Measurements from ENCODE around the gene MYO15B. TPM values are rescaled to one million over a fixed set of nuclear protein-coding genes. Genes with fewer than 3 reads are reported as not detected.

Gene MYO15B
- total and polyA plus RNA-seq, 2 of the 13 experiments (the other 11 are each of a cell fraction or from before 2014, with no cell fraction given), result 2.8 to 8.1 TPM

DNA sequence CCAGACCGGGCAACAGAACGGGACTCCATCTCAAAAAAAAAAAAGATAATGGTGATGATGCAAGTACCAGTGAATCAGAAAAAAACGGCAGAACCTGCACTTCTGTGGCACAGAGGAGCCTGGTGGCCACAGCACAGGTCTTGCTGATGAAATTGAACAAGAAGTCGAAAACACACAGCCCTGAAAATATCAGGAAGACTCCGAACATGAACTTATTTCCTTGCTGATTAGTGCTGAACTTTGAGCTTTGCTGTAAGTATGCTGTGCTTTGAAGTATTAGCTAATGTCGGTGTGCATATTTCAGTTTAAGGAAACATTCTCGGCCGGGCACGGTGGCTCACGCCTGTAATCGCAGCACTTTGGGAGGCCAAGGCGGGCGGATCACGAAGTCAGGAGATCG lies 10.9 kb upstream of the MYO15B start (continued):
- TF ChIP-seq ZNF773 (CRISPR knock-in tag; IDR thresholded peaks at IDR 0.05; ENCODE audit: borderline replicate concordance), result no peak
- no peak; the same call in 1 of the 2 replicates for TF ChIP-seq NR2C2 (CRISPR knock-in tag; IDR thresholded peaks at IDR 0.05; ENCODE audit: borderline replicate concordance)
- TF ChIP-seq, protein P1, sequence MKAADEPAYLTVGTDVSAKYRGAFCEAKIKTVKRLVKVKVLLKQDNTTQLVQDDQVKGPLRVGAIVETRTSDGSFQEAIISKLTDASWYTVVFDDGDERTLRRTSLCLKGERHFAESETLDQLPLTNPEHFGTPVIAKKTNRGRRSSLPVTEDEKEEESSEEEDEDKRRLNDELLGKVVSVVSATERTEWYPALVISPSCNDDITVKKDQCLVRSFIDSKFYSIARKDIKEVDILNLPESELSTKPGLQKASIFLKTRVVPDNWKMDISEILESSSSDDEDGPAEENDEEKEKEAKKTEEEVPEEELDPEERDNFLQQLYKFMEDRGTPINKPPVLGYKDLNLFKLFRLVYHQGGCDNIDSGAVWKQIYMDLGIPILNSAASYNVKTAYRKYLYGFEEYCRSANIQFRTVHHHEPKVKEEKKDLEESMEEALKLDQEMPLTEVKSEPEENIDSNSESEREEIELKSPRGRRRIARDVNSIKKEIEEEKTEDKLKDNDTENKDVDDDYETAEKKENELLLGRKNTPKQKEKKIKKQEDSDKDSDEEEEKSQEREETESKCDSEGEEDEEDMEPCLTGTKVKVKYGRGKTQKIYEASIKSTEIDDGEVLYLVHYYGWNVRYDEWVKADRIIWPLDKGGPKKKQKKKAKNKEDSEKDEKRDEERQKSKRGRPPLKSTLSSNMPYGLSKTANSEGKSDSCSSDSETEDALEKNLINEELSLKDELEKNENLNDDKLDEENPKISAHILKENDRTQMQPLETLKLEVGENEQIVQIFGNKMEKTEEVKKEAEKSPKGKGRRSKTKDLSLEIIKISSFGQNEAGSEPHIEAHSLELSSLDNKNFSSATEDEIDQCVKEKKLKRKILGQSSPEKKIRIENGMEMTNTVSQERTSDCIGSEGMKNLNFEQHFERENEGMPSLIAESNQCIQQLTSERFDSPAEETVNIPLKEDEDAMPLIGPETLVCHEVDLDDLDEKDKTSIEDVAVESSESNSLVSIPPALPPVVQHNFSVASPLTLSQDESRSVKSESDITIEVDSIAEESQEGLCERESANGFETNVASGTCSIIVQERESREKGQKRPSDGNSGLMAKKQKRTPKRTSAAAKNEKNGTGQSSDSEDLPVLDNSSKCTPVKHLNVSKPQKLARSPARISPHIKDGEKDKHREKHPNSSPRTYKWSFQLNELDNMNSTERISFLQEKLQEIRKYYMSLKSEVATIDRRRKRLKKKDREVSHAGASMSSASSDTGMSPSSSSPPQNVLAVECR (CRISPR knock-in tag; IDR thresholded peaks at IDR 0.05; ENCODE audit: borderline replicate concordance), result peak; percentile 17; the same call in 1 of the 2 replicates
- TF ChIP-seq ATM (IDR thresholded peaks at IDR 0.05; ENCODE audit: borderline replicate concordance), result no peak
- TF ChIP-seq GLI4 (CRISPR knock-in tag; IDR thresholded peaks at IDR 0.05; ENCODE audit: borderline replicate concordance), result no peak
- no peak for TF ChIP-seq SRF (IDR thresholded peaks at IDR 0.05; ENCODE audit: low read depth, low read length)
- TF ChIP-seq, protein P2, sequence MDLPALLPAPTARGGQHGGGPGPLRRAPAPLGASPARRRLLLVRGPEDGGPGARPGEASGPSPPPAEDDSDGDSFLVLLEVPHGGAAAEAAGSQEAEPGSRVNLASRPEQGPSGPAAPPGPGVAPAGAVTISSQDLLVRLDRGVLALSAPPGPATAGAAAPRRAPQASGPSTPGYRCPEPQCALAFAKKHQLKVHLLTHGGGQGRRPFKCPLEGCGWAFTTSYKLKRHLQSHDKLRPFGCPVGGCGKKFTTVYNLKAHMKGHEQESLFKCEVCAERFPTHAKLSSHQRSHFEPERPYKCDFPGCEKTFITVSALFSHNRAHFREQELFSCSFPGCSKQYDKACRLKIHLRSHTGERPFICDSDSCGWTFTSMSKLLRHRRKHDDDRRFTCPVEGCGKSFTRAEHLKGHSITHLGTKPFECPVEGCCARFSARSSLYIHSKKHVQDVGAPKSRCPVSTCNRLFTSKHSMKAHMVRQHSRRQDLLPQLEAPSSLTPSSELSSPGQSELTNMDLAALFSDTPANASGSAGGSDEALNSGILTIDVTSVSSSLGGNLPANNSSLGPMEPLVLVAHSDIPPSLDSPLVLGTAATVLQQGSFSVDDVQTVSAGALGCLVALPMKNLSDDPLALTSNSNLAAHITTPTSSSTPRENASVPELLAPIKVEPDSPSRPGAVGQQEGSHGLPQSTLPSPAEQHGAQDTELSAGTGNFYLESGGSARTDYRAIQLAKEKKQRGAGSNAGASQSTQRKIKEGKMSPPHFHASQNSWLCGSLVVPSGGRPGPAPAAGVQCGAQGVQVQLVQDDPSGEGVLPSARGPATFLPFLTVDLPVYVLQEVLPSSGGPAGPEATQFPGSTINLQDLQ (CRISPR knock-in tag; IDR thresholded peaks at IDR 0.05), result no peak
- TF ChIP-seq IRF2 (CRISPR knock-in tag; IDR thresholded peaks at IDR 0.05), result peak; percentile 78
- TF ChIP-seq MATR3 (CRISPR knock-in tag; IDR thresholded peaks at IDR 0.05), result no peak
- TF ChIP-seq, protein P3, sequence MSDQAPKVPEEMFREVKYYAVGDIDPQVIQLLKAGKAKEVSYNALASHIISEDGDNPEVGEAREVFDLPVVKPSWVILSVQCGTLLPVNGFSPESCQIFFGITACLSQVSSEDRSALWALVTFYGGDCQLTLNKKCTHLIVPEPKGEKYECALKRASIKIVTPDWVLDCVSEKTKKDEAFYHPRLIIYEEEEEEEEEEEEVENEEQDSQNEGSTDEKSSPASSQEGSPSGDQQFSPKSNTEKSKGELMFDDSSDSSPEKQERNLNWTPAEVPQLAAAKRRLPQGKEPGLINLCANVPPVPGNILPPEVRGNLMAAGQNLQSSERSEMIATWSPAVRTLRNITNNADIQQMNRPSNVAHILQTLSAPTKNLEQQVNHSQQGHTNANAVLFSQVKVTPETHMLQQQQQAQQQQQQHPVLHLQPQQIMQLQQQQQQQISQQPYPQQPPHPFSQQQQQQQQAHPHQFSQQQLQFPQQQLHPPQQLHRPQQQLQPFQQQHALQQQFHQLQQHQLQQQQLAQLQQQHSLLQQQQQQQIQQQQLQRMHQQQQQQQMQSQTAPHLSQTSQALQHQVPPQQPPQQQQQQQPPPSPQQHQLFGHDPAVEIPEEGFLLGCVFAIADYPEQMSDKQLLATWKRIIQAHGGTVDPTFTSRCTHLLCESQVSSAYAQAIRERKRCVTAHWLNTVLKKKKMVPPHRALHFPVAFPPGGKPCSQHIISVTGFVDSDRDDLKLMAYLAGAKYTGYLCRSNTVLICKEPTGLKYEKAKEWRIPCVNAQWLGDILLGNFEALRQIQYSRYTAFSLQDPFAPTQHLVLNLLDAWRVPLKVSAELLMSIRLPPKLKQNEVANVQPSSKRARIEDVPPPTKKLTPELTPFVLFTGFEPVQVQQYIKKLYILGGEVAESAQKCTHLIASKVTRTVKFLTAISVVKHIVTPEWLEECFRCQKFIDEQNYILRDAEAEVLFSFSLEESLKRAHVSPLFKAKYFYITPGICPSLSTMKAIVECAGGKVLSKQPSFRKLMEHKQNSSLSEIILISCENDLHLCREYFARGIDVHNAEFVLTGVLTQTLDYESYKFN (CRISPR knock-in tag; conservative IDR thresholded peaks at IDR 0.05), result peak; percentile 85
- peak; percentile 59; the same call in 1 of the 2 replicates for TF ChIP-seq PPARG (CRISPR knock-in tag; conservative IDR thresholded peaks at IDR 0.05)
- no peak for TF ChIP-seq KMT2A (CRISPR knock-in tag; IDR thresholded peaks at IDR 0.05)
- TF ChIP-seq SRSF1 (optimal IDR thresholded peaks at IDR 0.05; ENCODE audit: low read depth, low read length), result no peak
- TF ChIP-seq STAG1 (CRISPR knock-in tag; IDR thresholded peaks at IDR 0.05), result 0 out of 2 replicates have a peak, but pooled peaks have one; percentile 2
- TF ChIP-seq FOXO1 (CRISPR knock-in tag; IDR thresholded peaks at IDR 0.05), result peak; percentile 58; the same call in 1 of the 2 replicates
- TF ChIP-seq ZBTB42 (CRISPR knock-in tag; IDR thresholded peaks at IDR 0.05), result no peak

Data from HepG2 (cell line).